HepG2 (cell line): ENCODE results near the gene TBCCD1. TPM values are rescaled to one million over a fixed set of nuclear protein-coding genes. Genes with fewer than 3 reads are reported as not detected.

Experiments
- ATAD3A ChIP-seq: sonication (generic); formaldehyde crosslinking; IDR thresholded peaks from 2 replicates; pipeline ENCODE4 v1.4.0; 2020; ENCODE audit warnings: missing genetic modification reagents
- CAMTA2 ChIP-seq: sonication (generic); formaldehyde crosslinking; IDR thresholded peaks from 2 replicates; pipeline ENCODE4 v1.4.0; 2020; ENCODE audit warnings: mild to moderate bottlenecking, missing genetic modification reagents, borderline replicate concordance
- FLYWCH1 ChIP-seq: sonication (generic); formaldehyde crosslinking; IDR thresholded peaks from 2 replicates; pipeline ENCODE4 v1.8.1; 2023; ENCODE audit warnings: mild to moderate bottlenecking, missing genetic modification reagents
- HES4 ChIP-seq: sonication (generic); formaldehyde crosslinking; IDR thresholded peaks from 2 replicates; pipeline ENCODE4 v1.9.0; 2021; ENCODE audit warnings: mild to moderate bottlenecking, missing genetic modification reagents, borderline replicate concordance
- LCORL ChIP-seq, 2 experiments: fragments of 450-650 bp in 1 of 2; sonication (generic) in 1 of 2; formaldehyde crosslinking in 1 of 2; IDR thresholded peaks; 2 replicates each; pipeline versions ENCODE4 v1.5.0 to v1.6.1; 2017 to 2020; ENCODE audit warnings: antibody characterized with exemption in 1 of 2, missing genetic modification reagents in 1 of 2
- MXD4 ChIP-seq: IDR thresholded peaks from 2 replicates; pipeline ENCODE4 v1.6.1; 2016; ENCODE audit warnings: mild to moderate bottlenecking, missing biosample characterization, missing genetic modification reagents
- NCOA2 ChIP-seq: sonication (generic); formaldehyde crosslinking; IDR thresholded peaks from 2 replicates; pipeline ENCODE4 v1.8.0; 2022; ENCODE audit warnings: inconsistent platforms
- NR2F6 ChIP-seq, 2 experiments: IDR thresholded peaks; 2 replicates each; pipeline ENCODE4 v1.6.1; 2016; ENCODE audit warnings: antibody characterized with exemption in 1 of 2, mild to moderate bottlenecking in 1 of 2
- ZNF224 ChIP-seq: sonication (generic); formaldehyde crosslinking; IDR thresholded peaks from 2 replicates; pipeline ENCODE4 v1.5.0; 2020; ENCODE audit warnings: mild to moderate bottlenecking, missing genetic modification reagents
- ZNF510 ChIP-seq: sonication (generic); formaldehyde crosslinking; IDR thresholded peaks from 2 replicates; pipeline ENCODE4 v1.4.0; 2020; ENCODE audit warnings: low read depth, mild to moderate bottlenecking, missing genetic modification reagents
- ZNF772 ChIP-seq: sonication (generic); formaldehyde crosslinking; IDR thresholded peaks from 2 replicates; pipeline ENCODE4 v1.5.0; 2020; ENCODE audit warnings: mild to moderate bottlenecking, missing genetic modification reagents
- ZNF788 ChIP-seq: sonication (generic); formaldehyde crosslinking; IDR thresholded peaks from 2 replicates; pipeline ENCODE4 v1.5.0; 2020; ENCODE audit warnings: mild to moderate bottlenecking, missing genetic modification reagents, borderline replicate concordance
- ZNF816 ChIP-seq: sonication (generic); formaldehyde crosslinking; IDR thresholded peaks from 2 replicates; pipeline ENCODE4 v1.8.0; 2022; ENCODE audit warnings: missing genetic modification reagents, mild to moderate bottlenecking, borderline replicate concordance
- ZSCAN9 ChIP-seq: IDR thresholded peaks from 2 replicates; pipeline ENCODE4 v1.6.1; 2016; ENCODE audit warnings: borderline replicate concordance
- polyA plus RNA-seq, 8 experiments: library from polyadenylated mRNA; depleted of rRNA in 3 of 8; stranded (reverse) in 7 of 8; unstranded in 1 of 8; fragments of >200 nt; fragmentation: Illumina TruSeq in 4 of 8; extraction: Trizol in 4 of 8; gene quantifications; 2 replicates each; pipeline versions ENCODE4 v1.2.1 to v1.2.3, GENCODE V29; 2011 to 2016; ENCODE audit warnings: low read depth in 4 of 8, missing spikeins in 1 of 8, mixed read lengths in 1 of 8; ENCODE audit not compliant: insufficient read depth in 1 of 8
- total RNA-seq, 5 experiments: library from RNA; depleted of rRNA; stranded (reverse); fragments of >200 nt; fragmentation: Illumina TruSeq; extraction: Trizol; gene quantifications; 2 replicates each; pipeline ENCODE4 v1.2.3, GENCODE V29; 2016; ENCODE audit warnings: low read depth in 1 of 5
- TF ChIP-seq, protein P1 (sequence below): sonication (generic); formaldehyde crosslinking; IDR thresholded peaks from 2 replicates; pipeline ENCODE4 v1.5.0; 2020; ENCODE audit warnings: mild to moderate bottlenecking, missing genetic modification reagents, moderate library complexity
- TF ChIP-seq, protein P2 (sequence below): sonication (generic); formaldehyde crosslinking; IDR thresholded peaks from 2 replicates; pipeline ENCODE4 v1.5.1; 2020; ENCODE audit warnings: missing genetic modification reagents, mild to moderate bottlenecking, borderline replicate concordance
- TF ChIP-seq, protein P3 (sequence below): sonication (generic); formaldehyde crosslinking; conservative IDR thresholded peaks from 2 replicates; pipeline ENCODE4 v1.8.0; 2022; ENCODE audit warnings: mild to moderate bottlenecking, moderate library complexity, missing genetic modification reagents
- TF ChIP-seq, protein P4 (sequence below): sonication (generic); formaldehyde crosslinking; IDR thresholded peaks from 2 replicates; pipeline ENCODE4 v1.4.0; 2020; ENCODE audit warnings: missing genetic modification reagents
- TF ChIP-seq, protein P5 (sequence below): sonication (generic); formaldehyde crosslinking; IDR thresholded peaks from 2 replicates; pipeline ENCODE4 v1.5.1; 2020; ENCODE audit warnings: missing genetic modification reagents, mild to moderate bottlenecking, borderline replicate concordance
- TF ChIP-seq, protein P6 (sequence below): sonication (generic); formaldehyde crosslinking; IDR thresholded peaks from 2 replicates; pipeline ENCODE4 v1.4.0; 2020; ENCODE audit warnings: missing genetic modification reagents

Gene TBCCD1
- total and polyA plus RNA-seq, 2 of the 13 experiments (the other 11 are each of a cell fraction or from before 2014, with no cell fraction given) = 13.6 to 16.2 TPM

DNA sequence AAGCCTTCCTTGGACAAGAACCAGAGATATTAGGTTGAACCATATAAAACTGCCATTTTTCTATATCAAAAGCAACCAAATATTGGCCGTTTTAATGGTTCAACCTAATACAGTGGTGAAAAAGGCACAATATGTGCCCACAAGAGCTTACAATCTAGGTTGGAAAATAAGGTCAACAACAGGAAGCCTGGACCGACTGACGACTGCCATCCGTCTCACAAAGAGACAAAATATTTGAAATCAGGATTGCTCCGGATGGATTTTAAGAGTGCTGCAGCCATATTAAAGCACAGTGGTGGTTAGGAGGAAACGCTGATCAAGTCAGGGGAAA, 47.1 kb upstream of the TBCCD1 start (continued):
- TF ChIP-seq, protein P1, sequence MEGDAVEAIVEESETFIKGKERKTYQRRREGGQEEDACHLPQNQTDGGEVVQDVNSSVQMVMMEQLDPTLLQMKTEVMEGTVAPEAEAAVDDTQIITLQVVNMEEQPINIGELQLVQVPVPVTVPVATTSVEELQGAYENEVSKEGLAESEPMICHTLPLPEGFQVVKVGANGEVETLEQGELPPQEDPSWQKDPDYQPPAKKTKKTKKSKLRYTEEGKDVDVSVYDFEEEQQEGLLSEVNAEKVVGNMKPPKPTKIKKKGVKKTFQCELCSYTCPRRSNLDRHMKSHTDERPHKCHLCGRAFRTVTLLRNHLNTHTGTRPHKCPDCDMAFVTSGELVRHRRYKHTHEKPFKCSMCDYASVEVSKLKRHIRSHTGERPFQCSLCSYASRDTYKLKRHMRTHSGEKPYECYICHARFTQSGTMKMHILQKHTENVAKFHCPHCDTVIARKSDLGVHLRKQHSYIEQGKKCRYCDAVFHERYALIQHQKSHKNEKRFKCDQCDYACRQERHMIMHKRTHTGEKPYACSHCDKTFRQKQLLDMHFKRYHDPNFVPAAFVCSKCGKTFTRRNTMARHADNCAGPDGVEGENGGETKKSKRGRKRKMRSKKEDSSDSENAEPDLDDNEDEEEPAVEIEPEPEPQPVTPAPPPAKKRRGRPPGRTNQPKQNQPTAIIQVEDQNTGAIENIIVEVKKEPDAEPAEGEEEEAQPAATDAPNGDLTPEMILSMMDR (CRISPR knock-in tag) = no peak
- no peak for TF ChIP-seq NCOA2 (CRISPR knock-in tag)
- TF ChIP-seq, protein P2, sequence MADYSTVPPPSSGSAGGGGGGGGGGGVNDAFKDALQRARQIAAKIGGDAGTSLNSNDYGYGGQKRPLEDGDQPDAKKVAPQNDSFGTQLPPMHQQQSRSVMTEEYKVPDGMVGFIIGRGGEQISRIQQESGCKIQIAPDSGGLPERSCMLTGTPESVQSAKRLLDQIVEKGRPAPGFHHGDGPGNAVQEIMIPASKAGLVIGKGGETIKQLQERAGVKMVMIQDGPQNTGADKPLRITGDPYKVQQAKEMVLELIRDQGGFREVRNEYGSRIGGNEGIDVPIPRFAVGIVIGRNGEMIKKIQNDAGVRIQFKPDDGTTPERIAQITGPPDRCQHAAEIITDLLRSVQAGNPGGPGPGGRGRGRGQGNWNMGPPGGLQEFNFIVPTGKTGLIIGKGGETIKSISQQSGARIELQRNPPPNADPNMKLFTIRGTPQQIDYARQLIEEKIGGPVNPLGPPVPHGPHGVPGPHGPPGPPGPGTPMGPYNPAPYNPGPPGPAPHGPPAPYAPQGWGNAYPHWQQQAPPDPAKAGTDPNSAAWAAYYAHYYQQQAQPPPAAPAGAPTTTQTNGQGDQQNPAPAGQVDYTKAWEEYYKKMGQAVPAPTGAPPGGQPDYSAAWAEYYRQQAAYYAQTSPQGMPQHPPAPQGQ = no peak
- TF ChIP-seq CAMTA2 (CRISPR knock-in tag) = no peak
- no peak for TF ChIP-seq ZNF816
- TF ChIP-seq, protein P3, sequence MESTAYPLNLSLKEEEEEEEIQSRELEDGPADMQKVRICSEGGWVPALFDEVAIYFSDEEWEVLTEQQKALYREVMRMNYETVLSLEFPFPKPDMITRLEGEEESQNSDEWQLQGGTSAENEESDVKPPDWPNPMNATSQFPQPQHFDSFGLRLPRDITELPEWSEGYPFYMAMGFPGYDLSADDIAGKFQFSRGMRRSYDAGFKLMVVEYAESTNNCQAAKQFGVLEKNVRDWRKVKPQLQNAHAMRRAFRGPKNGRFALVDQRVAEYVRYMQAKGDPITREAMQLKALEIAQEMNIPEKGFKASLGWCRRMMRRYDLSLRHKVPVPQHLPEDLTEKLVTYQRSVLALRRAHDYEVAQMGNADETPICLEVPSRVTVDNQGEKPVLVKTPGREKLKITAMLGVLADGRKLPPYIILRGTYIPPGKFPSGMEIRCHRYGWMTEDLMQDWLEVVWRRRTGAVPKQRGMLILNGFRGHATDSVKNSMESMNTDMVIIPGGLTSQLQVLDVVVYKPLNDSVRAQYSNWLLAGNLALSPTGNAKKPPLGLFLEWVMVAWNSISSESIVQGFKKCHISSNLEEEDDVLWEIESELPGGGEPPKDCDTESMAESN (CRISPR knock-in tag) = no peak
- no peak for TF ChIP-seq ZNF224 (CRISPR knock-in tag)
- no peak for TF ChIP-seq HES4 (CRISPR knock-in tag)
- TF ChIP-seq ZSCAN9 (CRISPR knock-in tag) = no peak
- TF ChIP-seq ZNF772 (CRISPR knock-in tag) = no peak
- no peak for TF ChIP-seq NR2F6 (IDR thresholded peaks at IDR 0.05)
- no peak for TF ChIP-seq NR2F6 (CRISPR knock-in tag; IDR thresholded peaks at IDR 0.05)
- TF ChIP-seq ZNF788 (CRISPR knock-in tag) = no peak
- no peak; the same call in 1 of the 2 replicates for TF ChIP-seq FLYWCH1 (CRISPR knock-in tag)
- TF ChIP-seq, protein P4, sequence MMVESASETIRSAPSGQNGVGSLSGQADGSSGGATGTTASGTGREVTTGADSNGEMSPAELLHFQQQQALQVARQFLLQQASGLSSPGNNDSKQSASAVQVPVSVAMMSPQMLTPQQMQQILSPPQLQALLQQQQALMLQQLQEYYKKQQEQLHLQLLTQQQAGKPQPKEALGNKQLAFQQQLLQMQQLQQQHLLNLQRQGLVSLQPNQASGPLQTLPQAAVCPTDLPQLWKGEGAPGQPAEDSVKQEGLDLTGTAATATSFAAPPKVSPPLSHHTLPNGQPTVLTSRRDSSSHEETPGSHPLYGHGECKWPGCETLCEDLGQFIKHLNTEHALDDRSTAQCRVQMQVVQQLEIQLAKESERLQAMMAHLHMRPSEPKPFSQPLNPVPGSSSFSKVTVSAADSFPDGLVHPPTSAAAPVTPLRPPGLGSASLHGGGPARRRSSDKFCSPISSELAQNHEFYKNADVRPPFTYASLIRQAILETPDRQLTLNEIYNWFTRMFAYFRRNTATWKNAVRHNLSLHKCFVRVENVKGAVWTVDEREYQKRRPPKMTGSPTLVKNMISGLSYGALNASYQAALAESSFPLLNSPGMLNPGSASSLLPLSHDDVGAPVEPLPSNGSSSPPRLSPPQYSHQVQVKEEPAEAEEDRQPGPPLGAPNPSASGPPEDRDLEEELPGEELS (CRISPR knock-in tag) = no peak
- TF ChIP-seq, protein P5, sequence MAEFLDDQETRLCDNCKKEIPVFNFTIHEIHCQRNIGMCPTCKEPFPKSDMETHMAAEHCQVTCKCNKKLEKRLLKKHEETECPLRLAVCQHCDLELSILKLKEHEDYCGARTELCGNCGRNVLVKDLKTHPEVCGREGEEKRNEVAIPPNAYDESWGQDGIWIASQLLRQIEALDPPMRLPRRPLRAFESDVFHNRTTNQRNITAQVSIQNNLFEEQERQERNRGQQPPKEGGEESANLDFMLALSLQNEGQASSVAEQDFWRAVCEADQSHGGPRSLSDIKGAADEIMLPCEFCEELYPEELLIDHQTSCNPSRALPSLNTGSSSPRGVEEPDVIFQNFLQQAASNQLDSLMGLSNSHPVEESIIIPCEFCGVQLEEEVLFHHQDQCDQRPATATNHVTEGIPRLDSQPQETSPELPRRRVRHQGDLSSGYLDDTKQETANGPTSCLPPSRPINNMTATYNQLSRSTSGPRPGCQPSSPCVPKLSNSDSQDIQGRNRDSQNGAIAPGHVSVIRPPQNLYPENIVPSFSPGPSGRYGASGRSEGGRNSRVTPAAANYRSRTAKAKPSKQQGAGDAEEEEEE (CRISPR knock-in tag) = no peak
- no peak for TF ChIP-seq ATAD3A
- TF ChIP-seq LCORL (IDR thresholded peaks at IDR 0.05) = no peak
- TF ChIP-seq LCORL (CRISPR knock-in tag; IDR thresholded peaks at IDR 0.05) = no peak
- TF ChIP-seq, protein P6, sequence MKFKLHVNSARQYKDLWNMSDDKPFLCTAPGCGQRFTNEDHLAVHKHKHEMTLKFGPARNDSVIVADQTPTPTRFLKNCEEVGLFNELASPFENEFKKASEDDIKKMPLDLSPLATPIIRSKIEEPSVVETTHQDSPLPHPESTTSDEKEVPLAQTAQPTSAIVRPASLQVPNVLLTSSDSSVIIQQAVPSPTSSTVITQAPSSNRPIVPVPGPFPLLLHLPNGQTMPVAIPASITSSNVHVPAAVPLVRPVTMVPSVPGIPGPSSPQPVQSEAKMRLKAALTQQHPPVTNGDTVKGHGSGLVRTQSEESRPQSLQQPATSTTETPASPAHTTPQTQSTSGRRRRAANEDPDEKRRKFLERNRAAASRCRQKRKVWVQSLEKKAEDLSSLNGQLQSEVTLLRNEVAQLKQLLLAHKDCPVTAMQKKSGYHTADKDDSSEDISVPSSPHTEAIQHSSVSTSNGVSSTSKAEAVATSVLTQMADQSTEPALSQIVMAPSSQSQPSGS = no peak
- no peak for TF ChIP-seq ZNF510 (CRISPR knock-in tag)
- no peak for TF ChIP-seq MXD4
